A673 (cell line): ENCODE measurements around the gene OSCAR. TPM values are rescaled to one million over a fixed set of nuclear protein-coding genes. Genes with fewer than 3 reads are reported as not detected.

Experiments used
- BruUV-seq: library from RNA; stranded (reverse); fragments of 400-500 nt; replicated peaks from 2 replicates; lab custom pipeline; 2021; lab: Mats Ljungman, UMichigan
- CTCF ChIA-PET: fragments of 300-600 bp; sonication (Branson Sonifier 250); formaldehyde crosslinking; loops from one replicate; lab custom pipeline; 2022; ENCODE audit warnings: antibody characterized with exemption; lab: Charles Lee
- POLR2A ChIA-PET: fragments of 300-600 bp; sonication (Branson Sonifier 250); formaldehyde crosslinking; loops from one replicate; lab custom pipeline; 2022; ENCODE audit warnings: antibody characterized with exemption; ENCODE audit not compliant: low non-redundant PET; lab: Charles Lee
- DNase-seq: peaks from one replicate; pipeline ENCODE4 v3.0.0-alpha.2; 2015; ENCODE audit warnings: low spot score
- H3K27ac ChIP-seq: fragments of 200-600 bp; sonication (generic); 2 replicates; pipeline ENCODE4 v1.5.1; 2016; ENCODE audit warnings: mixed run types, low read depth, mild to moderate bottlenecking, mixed read lengths, antibody characterized with exemption, low read length; ENCODE audit not compliant: poor library complexity, severe bottlenecking
- H3K27me3 ChIP-seq: fragments of 200-600 bp; sonication (generic); replicated peaks from 2 replicates; pipeline ENCODE4 v1.6.1; 2017; ENCODE audit warnings: mixed run types, low read depth, mild to moderate bottlenecking, mixed read lengths, antibody characterized with exemption, low read length; ENCODE audit not compliant: insufficient read depth, poor library complexity
- H3K36me3 ChIP-seq: fragments of 200-600 bp; sonication (generic); 2 replicates; pipeline ENCODE4 v1.6.1; 2016; ENCODE audit warnings: mixed run types, mild to moderate bottlenecking, mixed read lengths, antibody characterized with exemption, low read length; ENCODE audit not compliant: insufficient read depth, poor library complexity, severe bottlenecking
- H3K4me1 ChIP-seq: fragments of 200-600 bp; sonication (generic); 2 replicates; pipeline ENCODE4 v1.6.1; 2017; ENCODE audit warnings: mixed run types, mild to moderate bottlenecking, mixed read lengths, antibody characterized with exemption, low read length; ENCODE audit not compliant: insufficient read depth, poor library complexity, severe bottlenecking
- H3K4me3 ChIP-seq: fragments of 200-600 bp; sonication (generic); 2 replicates; pipeline ENCODE4 v1.5.1; 2016; ENCODE audit warnings: low read depth, mixed run types, mild to moderate bottlenecking, mixed read lengths, low read length; ENCODE audit not compliant: poor library complexity, severe bottlenecking
- H3K9me3 ChIP-seq: fragments of 200-600 bp; sonication (generic); 2 replicates; pipeline ENCODE4 v1.6.1; 2016; ENCODE audit warnings: mixed run types, low read depth, mild to moderate bottlenecking, mixed read lengths, antibody characterized with exemption, low read length; ENCODE audit not compliant: poor library complexity, severe bottlenecking
- EZH2 ChIP-seq: fragments of 200-600 bp; sonication (generic); IDR thresholded peaks from 2 replicates; pipeline ENCODE4 v1.6.1; 2017; ENCODE audit warnings: borderline replicate concordance, low read depth, mild to moderate bottlenecking, mixed read lengths, antibody characterized with exemption, low read length; ENCODE audit not compliant: poor library complexity, severe bottlenecking
- intact Hi-C: fragments of 100-400 bp; cut with micrococcal nuclease; formaldehyde crosslinking; loops from one replicate; pipeline ENCODE4 v1.10.0; 2022; ENCODE audit not compliant: unreplicated experiment
- total RNA-seq: library from RNA; stranded (reverse); gene quantifications from 2 replicates; pipeline ENCODE4 v1.2.3, GENCODE V29; 2021
- TF ChIP-seq, protein P1 (sequence below): fragments of 300-800, 200-600 bp; sonication (generic); conservative IDR thresholded peaks from 2 replicates; pipeline ENCODE4 v1.5.1; 2017; ENCODE audit warnings: low read depth, mild to moderate bottlenecking, antibody characterized with exemption, low read length, moderate library complexity, mixed read lengths

Gene OSCAR
- total RNA-seq, 1 experiment from 2014 or later, result 0.47 TPM

DNA sequence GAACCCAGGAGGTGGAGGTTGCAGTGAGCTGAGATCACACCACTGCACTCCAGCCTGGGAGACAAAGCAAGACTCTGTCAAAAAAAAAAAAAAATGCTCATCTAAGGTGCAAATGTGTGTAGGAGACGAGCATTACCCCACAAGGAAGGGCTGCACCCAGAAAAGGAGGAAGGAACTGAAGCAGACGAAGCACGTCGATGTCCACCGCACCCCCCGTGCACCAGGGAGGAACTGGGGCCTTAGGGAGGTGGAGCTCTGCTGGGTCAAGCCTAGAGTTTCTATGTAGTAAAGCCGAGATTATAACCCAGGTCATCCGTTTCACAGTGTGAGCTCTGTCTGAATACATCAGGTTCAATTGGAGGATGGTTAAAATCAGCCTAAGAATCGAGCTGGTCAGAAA is 38.0 kb downstream of the OSCAR start:
- intact Hi-C loops, result no loop called here
- DNase-seq, result no peak
- TF ChIP-seq EZH2, result no peak
- TF ChIP-seq, protein P1, sequence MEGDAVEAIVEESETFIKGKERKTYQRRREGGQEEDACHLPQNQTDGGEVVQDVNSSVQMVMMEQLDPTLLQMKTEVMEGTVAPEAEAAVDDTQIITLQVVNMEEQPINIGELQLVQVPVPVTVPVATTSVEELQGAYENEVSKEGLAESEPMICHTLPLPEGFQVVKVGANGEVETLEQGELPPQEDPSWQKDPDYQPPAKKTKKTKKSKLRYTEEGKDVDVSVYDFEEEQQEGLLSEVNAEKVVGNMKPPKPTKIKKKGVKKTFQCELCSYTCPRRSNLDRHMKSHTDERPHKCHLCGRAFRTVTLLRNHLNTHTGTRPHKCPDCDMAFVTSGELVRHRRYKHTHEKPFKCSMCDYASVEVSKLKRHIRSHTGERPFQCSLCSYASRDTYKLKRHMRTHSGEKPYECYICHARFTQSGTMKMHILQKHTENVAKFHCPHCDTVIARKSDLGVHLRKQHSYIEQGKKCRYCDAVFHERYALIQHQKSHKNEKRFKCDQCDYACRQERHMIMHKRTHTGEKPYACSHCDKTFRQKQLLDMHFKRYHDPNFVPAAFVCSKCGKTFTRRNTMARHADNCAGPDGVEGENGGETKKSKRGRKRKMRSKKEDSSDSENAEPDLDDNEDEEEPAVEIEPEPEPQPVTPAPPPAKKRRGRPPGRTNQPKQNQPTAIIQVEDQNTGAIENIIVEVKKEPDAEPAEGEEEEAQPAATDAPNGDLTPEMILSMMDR, result no peak
- BruUV-seq, result no TSS peak
- Histone ChIP-seq H3K4me3 (no peak overlapping the region), H3K9me3 (no peaks in the 10 kb centered on the region), H3K36me3 (no peaks in the 10 kb centered on the region), H3K27me3 (no peaks in the 10 kb centered on the region), H3K27ac (no peak overlapping the region), H3K4me1 (no peaks in the 10 kb centered on the region)
- CTCF ChIA-PET, result no interaction called here
- POLR2A ChIA-PET, result no interaction called here

DNA sequence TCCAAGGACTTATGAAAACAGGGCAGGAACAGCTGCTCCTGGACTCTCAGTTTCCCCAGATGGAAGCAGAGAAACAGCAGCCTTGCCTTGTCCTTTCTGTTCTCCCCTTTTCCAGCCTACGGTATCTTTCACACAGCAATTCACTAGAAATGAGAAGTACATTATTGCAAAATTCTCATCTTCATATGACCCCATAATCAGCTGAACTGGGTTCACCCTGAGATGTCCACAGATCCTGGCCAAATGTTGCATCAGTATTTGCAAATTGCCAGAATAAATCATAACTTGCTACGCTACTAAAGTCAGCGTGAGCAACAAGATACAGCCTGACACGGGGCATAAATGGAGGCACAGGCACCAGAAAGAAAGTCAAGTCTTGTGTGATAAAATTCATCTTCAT is 53.0 kb downstream of the OSCAR start:
- CTCF ChIA-PET, result no interaction called here

DNA sequence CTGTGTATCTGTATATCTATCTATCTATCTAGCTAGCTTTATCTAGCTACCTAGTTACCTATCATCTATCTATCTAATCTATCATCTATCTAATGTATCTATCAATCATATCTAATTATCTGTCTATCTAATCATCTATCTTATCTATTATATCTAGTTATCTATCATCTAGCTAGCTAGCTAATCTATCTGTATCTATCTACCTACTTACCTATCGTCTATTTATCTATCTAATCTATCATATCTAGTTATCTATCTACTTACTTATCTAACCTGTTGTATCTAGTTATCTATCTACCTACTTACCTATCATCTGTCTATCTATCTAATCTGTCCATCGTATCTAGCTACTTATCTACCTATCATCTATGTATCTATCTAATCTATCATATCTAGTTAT is 54.8 kb downstream of the OSCAR start:
- no peaks in the 10 kb centered on the region for H3K36me3 ChIP-seq
- no peaks in the 10 kb centered on the region for H3K4me1 ChIP-seq
- no peaks in the 10 kb centered on the region for H3K9me3 ChIP-seq
- intact Hi-C loops, result no loop called here
- DNase-seq, result no peak
- H3K4me3 ChIP-seq, result no peak overlapping the region
- ChIA-PET CTCF (no interaction called here), POLR2A (no interaction called here)
- no peak overlapping the region for H3K27ac ChIP-seq
- BruUV-seq, result no TSS peak
- TF ChIP-seq, protein P1, result no peak
- TF ChIP-seq EZH2, result no peak
- H3K27me3 ChIP-seq, result peaks cover 38% of the 10 kb centered on the region

More for the DNA sequence above, 53.0 kb downstream of the OSCAR start:
- DNase-seq, result no peak
- Histone ChIP-seq H3K4me3 (no peak overlapping the region), H3K4me1 (no peaks in the 10 kb centered on the region), H3K27me3 (peaks cover 38% of the 10 kb centered on the region), H3K27ac (no peak overlapping the region), H3K9me3 (no peaks in the 10 kb centered on the region), H3K36me3 (no peaks in the 10 kb centered on the region)
- POLR2A ChIA-PET, result no interaction called here
- no TSS peak for BruUV-seq
- TF ChIP-seq EZH2, result no peak
- TF ChIP-seq, protein P1, result no peak
- intact Hi-C loops, result no loop called here

Other genes with a start within 250 kb of the OSCAR start
- gene MYADM, start 232.9 kb downstream of the OSCAR start, total RNA-seq, result 51.3 and 53.2 TPM in 2 replicates
- gene PRKCG, start 218.6 kb downstream of the OSCAR start, total RNA-seq, result 0.57 and 0.84 TPM in 2 replicates
- gene CACNG7, start 191.5 kb downstream of the OSCAR start, total RNA-seq, result not detected in 2 replicates
- 1.3 TPM in 2 replicates for gene CACNG8, start 137.9 kb downstream of the OSCAR start, total RNA-seq
- 0.50 TPM in 1 of 2 replicates, not detected in the other for gene CACNG6, start 109.2 kb downstream of the OSCAR start, total RNA-seq
- gene VSTM1, start 36.9 kb downstream of the OSCAR start, total RNA-seq, result not detected in 2 replicates
- gene TARM1, start 19.4 kb downstream of the OSCAR start, total RNA-seq, result not detected in 2 replicates
- 144 and 148 TPM in 2 replicates for gene NDUFA3, start 2.1 kb upstream of the OSCAR start, total RNA-seq
- 31.1 and 31.4 TPM in 2 replicates for gene TFPT, start 14.9 kb upstream of the OSCAR start, total RNA-seq
- gene PRPF31, start 15.0 kb upstream of the OSCAR start, total RNA-seq, result 109 and 115 TPM in 2 replicates
- gene CNOT3, start 37.0 kb upstream of the OSCAR start, total RNA-seq, result 90.8 and 102 TPM in 2 replicates
- gene LENG1, start 58.9 kb upstream of the OSCAR start, total RNA-seq, result 8.8 and 9.7 TPM in 2 replicates
- 0.58 and 0.96 TPM in 2 replicates for gene TMC4, start 72.4 kb upstream of the OSCAR start, total RNA-seq
- gene MBOAT7, start 88.8 kb upstream of the OSCAR start, total RNA-seq, result 107 and 109 TPM in 2 replicates
- gene TSEN34, start 90.5 kb upstream of the OSCAR start, total RNA-seq, result 56.9 and 64.7 TPM in 2 replicates
- 944 and 951 TPM in 2 replicates for gene RPS9, start 100.1 kb upstream of the OSCAR start, total RNA-seq
- gene LILRB3, start 122.2 kb upstream of the OSCAR start, total RNA-seq, result not detected in 2 replicates
- gene LILRA6, start 142.0 kb upstream of the OSCAR start, total RNA-seq, result not detected in 2 replicates
- not detected in 2 replicates for gene LILRB5, start 156.5 kb upstream of the OSCAR start, total RNA-seq
- not detected in 2 replicates for gene LILRB2, start 180.3 kb upstream of the OSCAR start, total RNA-seq
- not detected in 2 replicates for gene LILRA5, start 212.4 kb upstream of the OSCAR start, total RNA-seq
- gene LILRA4, start 238.4 kb upstream of the OSCAR start, total RNA-seq, result not detected in 2 replicates